Activated naive CD8-positive, alpha-beta T cell treated with anti-CD3 and anti-CD28 coated beads, Interleukin-2, amount 50 U/mL, for 24 hours (primary cell): Measurements from ENCODE around the gene HNRNPUL1.
A peak's percentile ranks its signal among the peaks of the same experiment; 100 is the strongest.
"Not testable (repeated sequence)": the region's sequence is repeated elsewhere in the genome, so short reads cannot be mapped to it uniquely, and the experiment has no call there.

Source experiments
- ATAC-seq: fragments of 150-1000 bp; cut with Tn5 transposase; one replicate; pipeline ENCODE4 v1.10.0; 2021
- DNase-seq: peaks from one replicate; pipeline ENCODE4 v3.0.0; 2021
- H3K27ac Mint-ChIP-seq: one replicate; pipeline ENCODE4 v1.8.0; 2021; ENCODE audit warnings: mild to moderate bottlenecking, mixed read lengths
- H3K27me3 Mint-ChIP-seq: one replicate; pipeline ENCODE4 v1.8.0; 2021; ENCODE audit warnings: mixed read lengths
- H3K36me3 Mint-ChIP-seq: one replicate; pipeline ENCODE4 v1.8.0; 2021; ENCODE audit warnings: low read depth, mixed read lengths
- H3K4me1 Mint-ChIP-seq: one replicate; pipeline ENCODE4 v1.8.0; 2021; ENCODE audit warnings: mixed read lengths
- H3K4me3 Mint-ChIP-seq: one replicate; pipeline ENCODE4 v1.8.0; 2021; ENCODE audit warnings: mild to moderate bottlenecking, moderate library complexity, mixed read lengths
- H3K9me3 Mint-ChIP-seq: one replicate; pipeline ENCODE4 v1.8.0; 2021; ENCODE audit warnings: mixed read lengths

Gene HNRNPUL1

DNA sequence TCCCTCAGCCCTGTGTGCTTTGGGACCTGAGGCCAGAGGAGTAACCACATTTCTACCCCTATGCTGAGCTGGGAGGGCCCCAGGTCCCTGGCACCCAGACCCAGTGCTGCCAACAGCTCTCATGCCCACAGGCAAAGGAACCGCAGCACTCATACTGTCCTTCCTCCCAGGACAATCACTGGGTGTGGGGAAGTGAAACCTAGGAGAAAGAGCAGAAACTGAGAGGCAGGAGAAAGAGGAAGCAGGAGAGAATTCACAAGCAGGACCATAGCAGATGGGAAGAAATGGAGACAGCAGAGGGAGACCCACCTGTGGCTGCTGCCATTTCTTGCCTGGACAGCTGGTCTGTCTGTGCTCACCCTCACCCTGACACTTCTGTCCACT lies 64.7 kb downstream of the HNRNPUL1 start:
- Mint-ChIP-seq H3K4me3 (peak overlapping the region; percentile 75), H3K27ac (peak overlapping the region; percentile 96), H3K36me3 (peaks cover 49% of the 10 kb centered on the region), H3K4me1 (peaks cover 68% of the 10 kb centered on the region), H3K9me3 (no peaks in the 10 kb centered on the region), H3K27me3 (no peaks in the 10 kb centered on the region)
- DNase-seq (no peak), ATAC-seq (no peak)

DNA sequence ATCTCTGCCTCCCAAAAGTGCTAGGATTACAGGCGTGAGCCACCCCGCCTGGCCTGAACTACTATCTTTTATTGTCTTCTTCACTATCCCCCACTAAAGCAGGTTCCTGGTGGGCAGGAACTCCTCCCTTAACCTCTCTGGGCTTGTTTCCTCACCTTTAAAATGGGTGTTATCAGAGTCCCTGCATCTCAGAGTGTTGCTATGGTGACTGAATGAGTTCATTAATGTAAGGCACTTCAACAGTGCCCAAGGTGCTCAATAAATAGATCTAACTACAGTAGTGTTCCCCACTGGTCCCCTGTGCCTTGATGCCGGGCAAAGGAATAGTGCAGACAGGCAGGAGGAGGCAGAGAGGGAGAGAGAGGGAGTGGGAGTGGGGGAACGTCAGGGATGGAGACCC lies 66.3 kb downstream of the HNRNPUL1 start:
- H3K36me3 Mint-ChIP-seq: peaks cover 53% of the 10 kb centered on the region
- peaks cover 63% of the 10 kb centered on the region for H3K4me1 Mint-ChIP-seq
- H3K4me3 Mint-ChIP-seq: no peak overlapping the region

GRCh38 chr19:41330946-41331678 lies 66.9 kb downstream of the HNRNPUL1 start:
- Mint-ChIP-seq H3K27ac (peak overlapping the region; percentile 53), H3K9me3 (no peaks in the 10 kb centered on the region), H3K36me3 (peaks cover 54% of the 10 kb centered on the region), H3K4me1 (peaks cover 66% of the 10 kb centered on the region), H3K4me3 (no peak overlapping the region), H3K27me3 (no peaks in the 10 kb centered on the region)
- no peak for DNase-seq
- ATAC-seq: no peak

More for the DNA sequence above, 66.3 kb downstream of the HNRNPUL1 start:
- ATAC-seq: no peak
- no peak for DNase-seq
- Mint-ChIP-seq H3K27me3 (no peaks in the 10 kb centered on the region), H3K9me3 (no peaks in the 10 kb centered on the region), H3K27ac (peak overlapping the region; percentile 69)

DNA sequence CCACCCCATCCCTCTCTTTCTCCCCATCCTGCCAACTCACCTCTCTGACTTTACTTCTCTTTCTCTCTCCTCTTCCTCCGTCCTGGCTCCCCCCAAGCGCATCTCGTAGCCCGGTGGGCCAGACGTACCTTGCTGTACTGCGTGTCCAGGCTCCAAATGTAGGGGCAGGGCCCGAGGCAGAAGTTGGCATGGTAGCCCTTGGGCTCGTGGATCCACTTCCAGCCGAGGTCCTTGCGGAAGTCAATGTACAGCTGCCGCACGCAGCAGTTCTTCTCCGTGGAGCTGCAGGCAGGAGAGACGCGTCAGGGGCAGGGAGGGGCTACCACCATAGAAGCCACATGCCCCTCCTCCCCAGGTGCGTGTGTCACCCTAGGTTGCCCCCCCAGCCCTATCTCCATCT lies 67.8 kb downstream of the HNRNPUL1 start:
- Mint-ChIP-seq H3K4me3 (no peak overlapping the region), H3K27ac (peak overlapping the region; percentile 52), H3K9me3 (no peaks in the 10 kb centered on the region), H3K36me3 (peaks cover 52% of the 10 kb centered on the region), H3K4me1 (peaks cover 59% of the 10 kb centered on the region), H3K27me3 (no peaks in the 10 kb centered on the region)
- no peak for ATAC-seq
- DNase-seq: no peak

DNA sequence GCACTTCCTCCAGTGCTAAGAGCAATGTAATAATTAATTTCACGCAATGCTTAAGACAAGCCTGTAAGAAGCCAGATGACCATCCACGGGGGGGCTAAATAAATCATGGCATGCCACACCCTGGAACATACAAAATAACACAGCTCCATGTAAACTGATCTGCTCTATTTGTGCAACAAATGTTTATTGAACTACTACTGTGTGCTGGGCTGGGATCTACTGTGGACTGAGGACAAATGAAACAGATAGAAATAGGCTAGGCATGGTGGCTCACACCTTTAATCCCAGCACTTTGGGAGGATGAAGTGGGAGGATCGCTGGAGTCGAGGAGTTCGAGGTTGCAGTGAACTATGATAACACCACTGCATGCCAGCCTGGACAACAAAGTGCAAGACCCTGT lies 68.3 kb downstream of the HNRNPUL1 start:
- Mint-ChIP-seq H3K27me3 (no peaks in the 10 kb centered on the region), H3K9me3 (no peaks in the 10 kb centered on the region), H3K27ac (peak overlapping the region; percentile 52), H3K4me3 (no peak overlapping the region), H3K4me1 (peaks cover 57% of the 10 kb centered on the region), H3K36me3 (peaks cover 51% of the 10 kb centered on the region)
- DNase-seq (no peak), ATAC-seq (no peak)

DNA sequence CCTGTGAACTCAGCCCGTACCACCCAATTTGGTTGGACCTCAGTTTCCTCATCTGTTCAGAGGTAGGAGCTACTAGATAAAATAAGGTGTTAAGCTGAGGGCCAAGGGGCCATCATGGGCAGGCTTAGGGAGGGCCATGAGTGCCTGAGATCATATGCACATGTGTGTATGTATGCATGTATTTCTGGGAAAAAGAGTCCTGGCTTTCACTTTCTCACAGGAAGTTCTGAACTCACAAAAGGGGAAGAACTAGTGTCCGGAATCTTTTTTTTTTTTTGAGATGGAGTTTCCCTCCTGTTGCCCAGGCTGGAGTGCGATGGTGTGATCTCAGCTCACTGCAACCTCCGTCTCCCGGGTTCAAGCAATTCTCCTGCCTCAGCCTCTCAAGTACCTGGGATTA lies 70.6 kb downstream of the HNRNPUL1 start:
- H3K4me1 Mint-ChIP-seq: peaks cover 43% of the 10 kb centered on the region
- H3K36me3 Mint-ChIP-seq: peaks cover 53% of the 10 kb centered on the region
- H3K27me3 Mint-ChIP-seq: no peaks in the 10 kb centered on the region
- ATAC-seq: no peak
- no peak for DNase-seq
- H3K9me3 Mint-ChIP-seq: no peaks in the 10 kb centered on the region
- no peak overlapping the region for H3K4me3 Mint-ChIP-seq
- peak overlapping the region; percentile 77 for H3K27ac Mint-ChIP-seq

GRCh38 chr19:41335467-41335866 lies 71.3 kb downstream of the HNRNPUL1 start:
- Mint-ChIP-seq H3K9me3 (no peaks in the 10 kb centered on the region), H3K4me3 (no peak overlapping the region), H3K27me3 (no peaks in the 10 kb centered on the region), H3K36me3 (peaks cover 54% of the 10 kb centered on the region), H3K27ac (no peak overlapping the region), H3K4me1 (peaks cover 41% of the 10 kb centered on the region)
- no peak for DNase-seq
- ATAC-seq: no peak

DNA sequence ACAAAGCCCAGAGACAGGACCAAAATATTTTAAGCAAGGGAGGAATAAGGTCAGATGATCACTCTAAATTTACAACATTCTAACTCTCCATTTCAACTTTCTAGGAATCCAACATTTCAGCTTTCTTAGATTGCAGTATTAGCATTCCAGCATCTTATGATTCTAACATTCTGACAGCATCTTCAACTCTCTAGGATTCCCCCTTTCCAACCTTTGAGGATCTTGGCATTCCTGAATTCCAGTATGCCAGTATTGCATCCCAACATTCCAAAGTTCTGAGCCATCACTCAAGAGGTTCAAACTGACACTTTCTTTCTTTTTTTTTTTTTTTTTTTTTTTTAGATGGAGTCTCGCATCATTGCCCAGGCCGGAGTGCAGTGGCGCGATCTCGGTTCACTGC lies 75.8 kb downstream of the HNRNPUL1 start:
- Mint-ChIP-seq H3K27me3 (no peaks in the 10 kb centered on the region), H3K4me1 (peaks cover 43% of the 10 kb centered on the region), H3K36me3 (peaks cover 57% of the 10 kb centered on the region), H3K9me3 (no peaks in the 10 kb centered on the region), H3K27ac (peak overlapping the region; percentile 1), H3K4me3 (no peak overlapping the region)
- DNase-seq (no peak), ATAC-seq (no peak)

DNA sequence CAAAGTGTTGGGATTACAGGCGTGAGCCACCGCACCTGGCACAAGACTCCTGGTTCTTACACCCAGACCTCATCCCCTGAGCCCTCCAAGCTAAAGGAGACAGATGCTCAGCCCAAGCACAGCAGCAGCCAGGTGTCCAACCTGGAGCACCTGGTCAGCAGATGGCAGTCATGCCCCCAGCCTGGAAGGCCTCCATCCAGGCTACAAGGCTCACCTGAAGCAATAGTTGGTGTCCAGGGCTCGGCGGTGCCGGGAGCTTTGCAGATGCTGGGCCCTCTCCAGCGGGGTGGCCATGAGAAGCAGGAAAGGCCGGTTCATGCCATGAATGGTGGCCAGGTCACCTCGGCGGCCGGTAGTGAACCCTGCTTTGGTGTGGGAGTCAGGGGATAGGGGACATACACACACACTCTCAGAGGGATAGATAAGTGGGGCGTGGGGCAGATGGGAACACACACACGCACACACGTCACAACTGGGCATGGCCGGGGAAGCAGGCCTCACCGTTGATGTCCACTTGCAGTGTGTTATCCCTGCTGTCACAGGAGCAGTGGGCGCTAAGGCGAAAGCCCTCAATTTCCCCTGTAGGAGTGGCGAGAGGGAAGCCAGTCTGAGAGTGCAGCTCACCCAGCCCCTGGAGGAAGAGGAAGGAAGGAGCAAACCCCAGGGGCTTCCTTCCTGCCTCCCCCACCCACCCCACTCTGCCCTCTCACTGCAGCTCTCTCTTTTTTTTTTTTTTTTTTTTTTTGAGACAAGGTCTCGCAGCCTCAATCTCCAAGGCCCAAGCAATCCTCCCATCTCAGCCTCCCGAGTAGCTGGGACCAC lies 77.7 kb downstream of the HNRNPUL1 start:
- DNase-seq (no peak), ATAC-seq (no peak)
- Mint-ChIP-seq H3K27me3 (no peaks in the 10 kb centered on the region), H3K36me3 (peaks cover 60% of the 10 kb centered on the region), H3K4me3 (no peak overlapping the region), H3K9me3 (no peaks in the 10 kb centered on the region), H3K4me1 (peaks cover 34% of the 10 kb centered on the region), H3K27ac (no peak overlapping the region)

- no peak overlapping the region for H3K4me3 Mint-ChIP-seq
- peak overlapping the region; percentile 31 for H3K27ac Mint-ChIP-seq
- H3K36me3 Mint-ChIP-seq: peaks cover 57% of the 10 kb centered on the region
- DNase-seq: no peak
- no peak for ATAC-seq
- H3K27me3 Mint-ChIP-seq: no peaks in the 10 kb centered on the region
- no peaks in the 10 kb centered on the region for H3K9me3 Mint-ChIP-seq
- H3K4me1 Mint-ChIP-seq: peaks cover 43% of the 10 kb centered on the region
Measured at GRCh38 chr19:41344162-41344561, 80.0 kb downstream of the HNRNPUL1 start.

- not testable (repeated sequence) for H3K27ac Mint-ChIP-seq, H3K4me3 Mint-ChIP-seq, ATAC-seq, DNase-seq, H3K27me3 Mint-ChIP-seq, H3K9me3 Mint-ChIP-seq
- Mint-ChIP-seq H3K36me3 (peaks cover 61% of the 10 kb centered on the region), H3K4me1 (peaks cover 54% of the 10 kb centered on the region)
Measured at GRCh38 chr19:41346916-41347315, 82.7 kb downstream of the HNRNPUL1 start.

- H3K9me3 Mint-ChIP-seq: no peaks in the 10 kb centered on the region
- no peaks in the 10 kb centered on the region for H3K27me3 Mint-ChIP-seq
- peak overlapping the region; percentile 93 for H3K4me3 Mint-ChIP-seq
- no peak for ATAC-seq
- peaks cover 50% of the 10 kb centered on the region for H3K4me1 Mint-ChIP-seq
- H3K36me3 Mint-ChIP-seq: peaks cover 47% of the 10 kb centered on the region
- peak overlapping the region; percentile 95 for H3K27ac Mint-ChIP-seq
- DNase-seq: no peak
Measured at GRCh38 chr19:41350735-41351338, 86.7 kb downstream of the HNRNPUL1 start.

GRCh38 chr19:41351339-41352245 lies 87.4 kb downstream of the HNRNPUL1 start:
- H3K27ac Mint-ChIP-seq: peak overlapping the region; percentile 95
- peaks cover 55% of the 10 kb centered on the region for H3K4me1 Mint-ChIP-seq
- ATAC-seq (peak; percentile 51), DNase-seq (peak; percentile 83)
- no peaks in the 10 kb centered on the region for H3K9me3 Mint-ChIP-seq
- peak overlapping the region; percentile 93 for H3K4me3 Mint-ChIP-seq
- H3K27me3 Mint-ChIP-seq: no peaks in the 10 kb centered on the region
- peaks cover 45% of the 10 kb centered on the region for H3K36me3 Mint-ChIP-seq

DNA sequence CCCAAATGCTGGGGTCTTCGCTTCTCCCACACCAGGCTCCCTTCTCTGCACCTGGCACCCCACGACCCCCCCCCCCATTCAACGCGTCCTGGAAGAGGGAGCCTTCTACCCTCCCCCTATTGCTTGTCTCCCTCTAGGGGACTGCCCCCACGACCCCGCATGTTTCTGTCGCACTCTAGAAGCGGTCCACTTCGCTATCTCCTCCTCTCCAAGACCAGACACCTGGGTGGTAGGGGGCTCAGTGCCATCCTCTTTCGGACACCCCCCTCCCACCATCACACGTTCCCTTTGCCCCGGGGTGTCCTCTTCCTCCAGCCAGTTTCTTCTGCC lies 88.1 kb downstream of the HNRNPUL1 start:
- H3K4me1 Mint-ChIP-seq: peaks cover 61% of the 10 kb centered on the region
- peaks cover 44% of the 10 kb centered on the region for H3K36me3 Mint-ChIP-seq
- DNase-seq (no peak), ATAC-seq (no peak)
- H3K9me3 Mint-ChIP-seq: no peaks in the 10 kb centered on the region
- peak overlapping the region; percentile 95 for H3K27ac Mint-ChIP-seq
- no peaks in the 10 kb centered on the region for H3K27me3 Mint-ChIP-seq
- H3K4me3 Mint-ChIP-seq: peak overlapping the region; percentile 93
